Ramos (cell line): Measurements from ENCODE around the gene SLC13A5.

Source experiments
- in situ Hi-C: fragments of 300-500 bp; cut with MboI; formaldehyde crosslinking; loops from one replicate; pipeline ENCODE4 v1.14.3; 2022; ENCODE audit warnings: low sequenced_read_pairs; ENCODE audit not compliant: unreplicated experiment

SLC13A5 gene

GRCh38 chr17:6642592-6642991 is 70.6 kb downstream of the SLC13A5 start:
- in situ Hi-C loops, result no loop called here

GRCh38 chr17:6641247-6641863 is 71.8 kb downstream of the SLC13A5 start:
- in situ Hi-C loops, result no loop called here

- in situ Hi-C loops, result no loop called here
Observed at GRCh38 chr17:6640536-6641246, 72.5 kb downstream of the SLC13A5 start, which contains the start of the genes KIAA0753 and TXNDC17. KIAA0753 (minus strand) TSS chr17:6640711; CDS start chr17:6635103, 5,608 bp downstream. TXNDC17 (plus strand) TSS chr17:6641060; CDS start chr17:6641083, 23 bp downstream.

GRCh38 chr17:6639586-6640535 is 73.3 kb downstream of the SLC13A5 start:
- in situ Hi-C loops, result no loop called here

- in situ Hi-C loops, result no loop called here
Observed at GRCh38 chr17:6639014-6639585, 74.1 kb downstream of the SLC13A5 start.

GRCh38 chr17:6638046-6638908 is 74.9 kb downstream of the SLC13A5 start:
- in situ Hi-C loops, result no loop called here

GRCh38 chr17:6637458-6637840 is 75.7 kb downstream of the SLC13A5 start:
- in situ Hi-C loops, result no loop called here

GRCh38 chr17:6636616-6637457 is 76.3 kb downstream of the SLC13A5 start:
- in situ Hi-C loops, result no loop called here

- in situ Hi-C loops, result no loop called here
Observed at GRCh38 chr17:6636105-6636504, 77.1 kb downstream of the SLC13A5 start.
